PC-3 (cell line): ENCODE measurements around the gene KLHL36. TPM values are rescaled to one million over a fixed set of nuclear protein-coding genes. Genes with fewer than 3 reads are reported as not detected.

Source experiments
- ATAC-seq: fragments of 200-7000 bp; cut with Tn5 transposase; 2 replicates; pipeline ENCODE4 v1.9.1; 2020; ENCODE audit warnings: mild to moderate bottlenecking, moderate library complexity
- BruUV-seq: library from RNA; stranded (reverse); fragments of 400-500 nt; replicated peaks from 2 replicates; lab custom pipeline; 2021; lab: Mats Ljungman, UMichigan
- CTCF ChIA-PET: fragments of 300-600 bp; sonication (Branson Sonifier 250); formaldehyde crosslinking; loops from one replicate; lab custom pipeline; 2022; ENCODE audit warnings: antibody characterized with exemption; lab: Charles Lee
- POLR2A ChIA-PET: fragments of 300-600 bp; sonication (Branson Sonifier 250); formaldehyde crosslinking; loops from one replicate; lab custom pipeline; 2022; ENCODE audit warnings: antibody characterized with exemption; ENCODE audit not compliant: unreplicated experiment; lab: Charles Lee
- DNase-seq: peaks from one replicate; pipeline ENCODE4 v3.0.0-alpha.2; 2015
- H2AFZ ChIP-seq: fragments of 300-600 bp; sonication (generic); 2 replicates; pipeline ENCODE4 v1.6.0; 2016; ENCODE audit warnings: antibody characterized with exemption, low read length
- H3F3A ChIP-seq: fragments of 300-600 bp; sonication (generic); one replicate; pipeline ENCODE4 v1.6.0; 2017; ENCODE audit warnings: antibody characterized with exemption, low read length, control low read depth, mild to moderate bottlenecking; ENCODE audit not compliant: unreplicated experiment
- H3K27ac ChIP-seq: fragments of 300-600 bp; sonication (generic); 2 replicates; pipeline ENCODE4 v1.5.1; 2016; ENCODE audit warnings: mild to moderate bottlenecking, low read length
- H3K27me3 ChIP-seq: fragments of 300-600 bp; sonication (generic); 2 replicates; pipeline ENCODE4 v1.6.1; 2016; ENCODE audit warnings: low read length, mixed read lengths
- H3K36me3 ChIP-seq: fragments of 300-600 bp; sonication (generic); 2 replicates; pipeline ENCODE4 v1.6.1; 2016; ENCODE audit warnings: low read depth, mixed run types, low read length, mixed read lengths
- H3K4me1 ChIP-seq: fragments of 300-600 bp; sonication (generic); 2 replicates; pipeline ENCODE4 v1.5.1; 2016; ENCODE audit warnings: low read length; ENCODE audit not compliant: insufficient read depth
- H3K4me2 ChIP-seq: fragments of 300-600 bp; sonication (generic); 2 replicates; pipeline ENCODE4 v1.6.0; 2016; ENCODE audit warnings: low read length
- H3K4me3 ChIP-seq: fragments of 300-600 bp; sonication (generic); 2 replicates; pipeline ENCODE4 v1.5.1; 2016; ENCODE audit warnings: mild to moderate bottlenecking, low read length, mixed read lengths
- H3K79me2 ChIP-seq: fragments of 300-600 bp; sonication (generic); 2 replicates; pipeline ENCODE4 v1.6.1; 2017; ENCODE audit warnings: low read length, mixed read lengths
- H3K9ac ChIP-seq: fragments of 300-600 bp; sonication (generic); 2 replicates; pipeline ENCODE4 v1.6.0; 2016; ENCODE audit warnings: mild to moderate bottlenecking, low read length
- H3K9me2 ChIP-seq: fragments of 300-600 bp; sonication (generic); replicated peaks from 2 replicates; pipeline ENCODE4 v1.6.1; 2016; ENCODE audit warnings: mixed run types, low read length, mixed read lengths
- H3K9me3 ChIP-seq: fragments of 300-600 bp; sonication (generic); 2 replicates; pipeline ENCODE4 v1.6.1; 2016; ENCODE audit warnings: low read length, mixed read lengths
- H4K20me1 ChIP-seq: fragments of 300-600 bp; sonication (generic); 2 replicates; pipeline ENCODE4 v1.6.1; 2016; ENCODE audit warnings: low read length, mixed read lengths
- CTCF ChIP-seq: fragments of 300-600 bp; sonication (generic); conservative IDR thresholded peaks from 2 replicates; pipeline ENCODE4 v1.5.1; 2017; ENCODE audit warnings: antibody characterized with exemption, low read depth, mild to moderate bottlenecking, low read length
- EZH2 ChIP-seq: fragments of 300-600 bp; sonication (generic); IDR thresholded peaks from one replicate; pipeline ENCODE4 v1.6.1; 2017; ENCODE audit warnings: antibody characterized with exemption, mild to moderate bottlenecking, low read length; ENCODE audit not compliant: unreplicated experiment
- EZH2phosphoT487 ChIP-seq: fragments of 300-600 bp; sonication (generic); IDR thresholded peaks from 2 replicates; pipeline ENCODE4 v1.6.1; 2018; ENCODE audit warnings: mild to moderate bottlenecking, antibody characterized with exemption, low read length, borderline replicate concordance
- intact Hi-C: fragments of 100-400 bp; cut with micrococcal nuclease; formaldehyde crosslinking; loops from 2 replicates; pipeline ENCODE4 v1.9.0; 2023
- total RNA-seq: library from RNA; depleted of rRNA; stranded (reverse); fragments of >200 nt; gene quantifications from 2 replicates; pipeline ENCODE4 v1.2.3, GENCODE V29; 2014

The KLHL36 gene
- total RNA-seq, 1 experiment from 2014 or later = 33.8 TPM

- H3F3A ChIP-seq = no peaks in the 10 kb centered on the region
- no peak for ATAC-seq
- H3K36me3 ChIP-seq = no peaks in the 10 kb centered on the region
- ChIA-PET POLR2A (no interaction called here), CTCF (no interaction called here)
- H2AFZ ChIP-seq = no peak overlapping the region
- no peak overlapping the region for H3K4me2 ChIP-seq
- no peaks in the 10 kb centered on the region for H3K4me1 ChIP-seq
- no peaks in the 10 kb centered on the region for H3K27me3 ChIP-seq
- no peaks in the 10 kb centered on the region for H3K9me3 ChIP-seq
- H3K9me2 ChIP-seq = no peaks in the 10 kb centered on the region
- H3K4me3 ChIP-seq = no peak overlapping the region
- no TSS peak for BruUV-seq
- intact Hi-C loops = no loop called here
- DNase-seq = no peak
- no peak overlapping the region for H3K9ac ChIP-seq
- TF ChIP-seq EZH2phosphoT487 (no peak), EZH2 (no peak), CTCF (no peak)
- no peak overlapping the region for H3K27ac ChIP-seq
- no peaks in the 10 kb centered on the region for H3K79me2 ChIP-seq
- H4K20me1 ChIP-seq = no peaks in the 10 kb centered on the region
Measured at GRCh38 chr16:84678541-84678940, 30.2 kb downstream of the KLHL36 start.

DNA sequence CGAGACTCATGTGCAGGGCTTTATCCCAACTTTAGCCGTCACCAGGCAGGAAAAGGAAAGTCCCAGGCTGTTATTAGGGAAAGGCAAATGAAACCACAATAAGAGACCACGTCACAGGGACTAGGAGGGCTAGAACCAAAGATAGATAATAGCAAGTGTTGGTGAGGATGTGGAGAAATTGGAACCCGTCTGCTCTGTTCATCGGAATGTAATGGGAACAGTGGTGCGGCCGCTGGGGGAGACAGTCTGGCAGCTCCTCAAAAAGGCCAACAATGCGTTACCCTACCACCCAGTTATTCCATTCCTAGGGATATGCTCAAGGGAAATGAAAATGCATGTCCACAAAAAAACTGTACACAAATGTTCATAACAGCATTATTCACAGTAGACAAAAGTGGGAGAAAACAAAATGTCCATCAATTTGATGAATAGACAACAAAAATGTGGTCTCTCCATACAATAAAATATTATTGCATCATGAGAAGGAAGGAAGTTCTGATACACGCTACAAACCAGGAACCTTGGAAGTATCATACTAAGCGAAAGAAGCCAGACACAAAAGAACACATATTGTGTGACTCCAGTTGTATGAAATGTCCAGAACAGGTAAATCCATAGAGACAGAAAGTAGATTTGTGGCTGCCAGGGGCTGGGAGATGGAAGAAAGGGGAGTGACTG, 32.0 kb downstream of the KLHL36 start:
- no peaks in the 10 kb centered on the region for H3K9me2 ChIP-seq
- H3K9ac ChIP-seq = no peak overlapping the region
- no peak overlapping the region for H2AFZ ChIP-seq
- intact Hi-C loops = no loop called here
- no peaks in the 10 kb centered on the region for H3K4me1 ChIP-seq
- H3K79me2 ChIP-seq = no peaks in the 10 kb centered on the region
- no TSS peak for BruUV-seq
- H3F3A ChIP-seq = no peaks in the 10 kb centered on the region
- no peaks in the 10 kb centered on the region for H3K36me3 ChIP-seq
- DNase-seq (no peak), ATAC-seq (no peak)
- H3K27ac ChIP-seq = no peak overlapping the region
- H4K20me1 ChIP-seq = no peaks in the 10 kb centered on the region
- H3K27me3 ChIP-seq = no peaks in the 10 kb centered on the region
- TF ChIP-seq CTCF (no peak), EZH2 (no peak), EZH2phosphoT487 (no peak)
- ChIA-PET POLR2A (no interaction called here), CTCF (no interaction called here)
- no peak overlapping the region for H3K4me3 ChIP-seq
- no peak overlapping the region for H3K4me2 ChIP-seq
- no peaks in the 10 kb centered on the region for H3K9me3 ChIP-seq

DNA sequence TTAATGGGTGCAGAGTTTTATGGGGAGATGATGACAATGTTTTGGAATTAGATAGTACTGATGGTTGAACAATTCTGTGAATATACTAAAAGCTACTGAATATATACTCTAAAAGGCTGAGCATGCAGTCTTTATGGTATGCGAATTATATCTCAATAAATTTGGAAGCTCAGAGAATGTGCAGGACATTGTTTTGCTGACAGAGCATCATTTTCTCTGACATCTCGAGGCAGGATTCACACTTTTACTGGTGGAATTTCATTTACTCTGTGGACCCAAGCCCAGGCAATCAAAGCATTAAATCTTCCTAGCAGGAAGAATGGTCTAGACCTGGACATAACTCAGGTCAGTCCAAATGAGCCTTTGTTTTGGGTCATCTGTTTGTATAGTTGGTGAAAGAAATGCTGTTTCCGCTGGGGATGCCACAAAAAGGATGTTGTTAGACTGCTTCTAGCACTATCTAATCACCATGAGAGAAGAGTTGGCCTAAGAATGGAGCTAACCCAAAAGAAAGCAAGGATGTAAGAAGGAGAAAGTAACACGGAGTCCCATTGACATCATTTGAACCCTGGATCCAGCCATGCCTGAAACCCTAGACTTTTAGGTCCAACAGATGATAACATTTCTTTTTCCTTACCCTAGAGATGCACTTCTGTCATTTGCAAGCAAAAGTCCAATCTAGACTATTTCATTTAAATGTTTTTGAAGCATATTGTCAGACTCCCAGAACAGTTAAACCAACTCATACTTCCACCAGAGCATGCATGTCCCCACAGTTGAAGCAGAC, 32.7 kb downstream of the KLHL36 start:
- CTCF ChIA-PET = no interaction called here
- H2AFZ ChIP-seq = no peak overlapping the region
- H3K27me3 ChIP-seq = no peaks in the 10 kb centered on the region
- POLR2A ChIA-PET = no interaction called here
- H3K4me1 ChIP-seq = no peaks in the 10 kb centered on the region
- TF ChIP-seq EZH2 (no peak), EZH2phosphoT487 (no peak), CTCF (no peak)
- no peak for ATAC-seq
- intact Hi-C loops = no loop called here
- no peaks in the 10 kb centered on the region for H3K36me3 ChIP-seq
- no peak overlapping the region for H3K9ac ChIP-seq
- no peaks in the 10 kb centered on the region for H3F3A ChIP-seq
- DNase-seq = no peak
- H3K27ac ChIP-seq = no peak overlapping the region
- H3K79me2 ChIP-seq = no peaks in the 10 kb centered on the region
- H3K4me2 ChIP-seq = no peak overlapping the region
- H3K4me3 ChIP-seq = no peak overlapping the region
- BruUV-seq = no TSS peak
- H4K20me1 ChIP-seq = no peaks in the 10 kb centered on the region
- no peaks in the 10 kb centered on the region for H3K9me3 ChIP-seq
- H3K9me2 ChIP-seq = no peaks in the 10 kb centered on the region
